HG02885 (cell line): ENCODE measurements around the gene PERP.

ENCODE experiments used
- ATAC-seq: cut with Tn5 transposase; IDR thresholded peaks from one replicate; pipeline ENCODE4 v1.9.1; 2021; ENCODE audit warnings: mild to moderate bottlenecking; ENCODE audit not compliant: unreplicated experiment, poor library complexity

PERP gene

GRCh38 chr6:138073264-138073663, 34.0 kb downstream of the PERP start:
- ATAC-seq: no peak

- no peak for ATAC-seq
Measured at GRCh38 chr6:138063726-138064125, 43.5 kb downstream of the PERP start.

- ATAC-seq: no peak
Measured at GRCh38 chr6:138054982-138055381, 52.2 kb downstream of the PERP start.

- ATAC-seq: no peak
Measured at GRCh38 chr6:138052783-138053182, 54.4 kb downstream of the PERP start.

- ATAC-seq: no peak
Measured at GRCh38 chr6:138044972-138045371, 62.2 kb downstream of the PERP start.

GRCh38 chr6:138044458-138044857, 62.8 kb downstream of the PERP start:
- no peak for ATAC-seq
